ENCODE results near the gene GSG1L2.

DNA sequence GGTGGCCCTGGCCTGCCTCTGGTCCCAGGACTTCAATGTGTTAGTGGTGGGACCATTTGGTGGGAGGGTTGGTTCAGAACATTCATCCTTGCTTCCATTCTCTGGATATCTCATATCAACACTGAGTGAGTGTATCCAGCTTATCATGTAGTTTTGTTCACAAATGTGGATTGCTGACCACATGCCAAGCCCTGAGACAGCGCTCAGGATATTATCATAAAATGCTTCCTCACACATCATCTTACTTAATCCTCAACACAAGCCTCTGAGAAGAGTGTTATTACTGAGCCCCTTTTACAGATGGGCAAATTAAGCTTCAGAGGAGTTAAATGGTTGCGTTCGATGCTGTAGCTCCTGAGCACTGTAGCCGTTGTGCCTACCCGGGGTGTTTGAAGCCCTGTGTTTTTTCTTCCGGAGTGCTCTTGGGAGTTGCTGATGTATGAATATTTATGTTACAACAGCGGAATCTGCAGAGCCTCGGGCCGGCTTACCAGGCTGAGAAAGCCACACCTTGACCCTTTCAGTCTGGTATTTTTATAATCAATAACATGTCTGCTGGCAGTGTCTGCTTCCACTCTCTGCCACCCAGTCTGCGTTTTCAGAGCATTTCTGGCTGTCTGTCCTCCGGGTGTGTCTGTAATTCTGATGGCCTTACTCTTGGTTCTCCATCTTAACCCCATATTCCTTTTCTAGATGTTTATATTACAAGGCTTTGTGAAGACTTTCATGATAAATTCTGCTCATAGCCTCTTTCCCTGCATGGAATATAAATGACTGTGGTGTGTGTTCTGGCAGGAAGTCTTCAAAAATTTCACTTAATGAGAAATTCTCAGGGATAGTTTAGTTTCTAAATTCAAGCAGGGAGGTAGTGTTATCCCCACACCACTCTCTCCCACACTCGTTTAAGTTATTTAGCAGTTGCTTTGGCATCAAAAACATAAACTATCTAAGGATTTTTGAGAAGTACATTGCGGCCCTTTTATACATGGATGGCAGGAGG, 6.7 kb upstream of the GSG1L2 start:
- TF ChIP-seq GATA3 (IDR thresholded peaks at IDR 0.05; ENCODE audit: low read depth, low read length), result no peak
- no peak for TF ChIP-seq GATA2 (IDR thresholded peaks at IDR 0.05; ENCODE audit: low read depth, low read length)
